K562 (cell line): ENCODE data around the gene DNAJC15. TPM values are rescaled to one million over a fixed set of nuclear protein-coding genes. Genes with fewer than 3 reads are reported as not detected.

Experiments
- GTF2E2 ChIP-seq: fragments of 200-800 bp; sonication (Bioruptor generic); IDR thresholded peaks from 2 replicates; pipeline ENCODE4 v1.6.1; 2016; ENCODE audit warnings: missing genetic modification characterization, missing compliant biosample characterization
- LCOR ChIP-seq: sonication (generic); formaldehyde crosslinking; IDR thresholded peaks from 2 replicates; pipeline ENCODE4 v1.8.0; 2022; ENCODE audit warnings: mild to moderate bottlenecking, missing genetic modification reagents
- MXD1 ChIP-seq: fragments of 250-450 bp; sonication (Bioruptor Pico); IDR thresholded peaks from 2 replicates; pipeline ENCODE4 v1.8.0; 2021; ENCODE audit warnings: borderline replicate concordance, mild to moderate bottlenecking, moderate library complexity; ENCODE audit not compliant: poor library complexity, severe bottlenecking
- PURB ChIP-seq: sonication (generic); formaldehyde crosslinking; IDR thresholded peaks from 2 replicates; pipeline ENCODE4 v1.9.0; 2021; ENCODE audit warnings: low read depth, mild to moderate bottlenecking, missing genetic modification reagents
- TRIM24 ChIP-seq, 2 experiments: fragments of 450-650 bp; IDR thresholded peaks; 2 replicates each; pipeline ENCODE4 v1.6.1; 2016
- ZC3H8 ChIP-seq: fragments of 450-650 bp; IDR thresholded peaks from 2 replicates; pipeline ENCODE4 v1.6.1; 2017
- ZKSCAN8 ChIP-seq: fragments of 200-800 bp; sonication (Bioruptor generic); IDR thresholded peaks from 2 replicates; pipeline ENCODE4 v1.6.1; 2016; ENCODE audit warnings: missing genetic modification characterization, missing compliant biosample characterization
- ZNF318 ChIP-seq, 2 experiments: fragments of 450-650 bp; IDR thresholded peaks; 2 replicates each; pipeline ENCODE4 v1.6.1; 2016; ENCODE audit warnings: mild to moderate bottlenecking in 2 of 2, borderline replicate concordance in 1 of 2, low read depth in 1 of 2, moderate library complexity in 1 of 2
- ZNF507 ChIP-seq: conservative IDR thresholded peaks from 2 replicates; pipeline ENCODE4 v1.6.1; 2017; ENCODE audit warnings: missing genetic modification characterization, missing compliant biosample characterization
- ZNF830 ChIP-seq: fragments of 250-450 bp; sonication (Bioruptor Pico); IDR thresholded peaks from 2 replicates; pipeline ENCODE4 v1.5.0; 2021; ENCODE audit warnings: mild to moderate bottlenecking
- polyA plus RNA-seq, 8 experiments: library from polyadenylated mRNA; depleted of rRNA in 4 of 8; stranded (reverse) in 5 of 8; unstranded in 3 of 8; fragments of >200 nt; fragmentation: Nextera tagmentation in 2 of 8; fragmentation: Illumina TruSeq in 1 of 8; extraction: Ambion mirVana in 2 of 8; extraction: Trizol in 1 of 8; gene quantifications; 2 replicates each; pipeline versions ENCODE4 v1.2.1 to v1.2.3, GENCODE V29; 2011 to 2014; ENCODE audit warnings: inconsistent platforms in 1 of 8, missing spikeins in 1 of 8
- total RNA-seq, 7 experiments: library from RNA; depleted of rRNA in 6 of 7; stranded (reverse); fragments of >200 nt in 6 of 7; fragmentation: Illumina TruSeq in 2 of 7; extraction: Trizol in 2 of 7; gene quantifications; 2 replicates each; pipeline versions ENCODE4 v1.2.1 to v1.2.3, GENCODE V29; 2011 to 2021; ENCODE audit warnings: low replicate concordance in 1 of 7

DNAJC15 gene
- total and polyA plus RNA-seq, 9 of the 15 experiments (the other 6 are each of a cell fraction or from before 2014, with no cell fraction given), result 0.47 to 3.8 (median 1.0) TPM

GRCh38 chr13:42976066-42976465 lies 47.3 kb upstream of the DNAJC15 start (continued):
- no peak for TF ChIP-seq ZNF318 (IDR thresholded peaks at IDR 0.05; ENCODE audit: borderline replicate concordance in 1 of 2, low read depth in 1 of 2)
- no peak for TF ChIP-seq ZC3H8
- TF ChIP-seq ZKSCAN8 (CRISPR knock-in tag), result no peak
- no peak for TF ChIP-seq ZNF830 (CRISPR knock-in tag)
- no peak for TF ChIP-seq PURB (CRISPR knock-in tag)
- no peak for TF ChIP-seq LCOR (CRISPR knock-in tag)
- TF ChIP-seq TRIM24 (IDR thresholded peaks at IDR 0.05), result no peak
- no peak for TF ChIP-seq GTF2E2 (tag)
- TF ChIP-seq MXD1, result no peak
- TF ChIP-seq ZNF507 (tag), result no peak
